IPS-15b (cell line): ENCODE data around the gene SDK1.

ENCODE experiments used
- H3K27me3 ChIP-seq: one replicate; pipeline ENCODE4 v1.6.1; 2013; ENCODE audit warnings: low read length; ENCODE audit not compliant: control insufficient read depth, insufficient read depth
- H3K36me3 ChIP-seq: one replicate; pipeline ENCODE4 v1.6.1; 2013; ENCODE audit warnings: low read length; ENCODE audit not compliant: control insufficient read depth, insufficient read depth
- H3K4me1 ChIP-seq: one replicate; pipeline ENCODE4 v1.6.1; 2013; ENCODE audit warnings: mild to moderate bottlenecking, low read length; ENCODE audit not compliant: control insufficient read depth, insufficient read depth
- H3K4me3 ChIP-seq: one replicate; pipeline ENCODE4 v1.5.1; 2013; ENCODE audit warnings: low read depth, low read length
- H3K9ac ChIP-seq: one replicate; pipeline ENCODE4 v1.6.1; 2013; ENCODE audit warnings: low read depth, mild to moderate bottlenecking, low read length
- H3K9me3 ChIP-seq: one replicate; pipeline ENCODE4 v1.6.1; 2013; ENCODE audit warnings: mild to moderate bottlenecking, low read length; ENCODE audit not compliant: control insufficient read depth, insufficient read depth

SDK1 gene

DNA sequence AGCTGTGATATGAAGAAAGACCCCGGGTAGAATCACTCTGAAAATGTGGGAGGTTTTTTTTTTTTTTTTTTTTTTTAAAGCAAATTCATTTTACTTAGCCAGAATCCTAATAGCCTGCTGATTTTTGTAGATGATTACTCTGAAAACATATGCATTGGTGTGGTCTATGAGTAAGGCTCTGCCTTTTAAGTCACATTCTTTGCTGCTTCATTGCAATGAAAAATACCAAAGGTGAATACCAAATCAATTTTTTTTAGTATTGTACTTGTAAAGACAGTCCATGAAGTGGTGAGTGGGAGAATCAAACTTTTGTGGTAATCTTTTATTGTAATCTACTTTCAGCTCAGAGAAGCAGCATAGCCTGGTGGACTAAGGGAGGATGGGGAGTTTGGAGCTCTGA lies 130.3 kb downstream of the SDK1 start:
- Histone ChIP-seq H3K9ac (no peak overlapping the region), H3K4me1 (peaks cover 8% of the 10 kb centered on the region)

DNA sequence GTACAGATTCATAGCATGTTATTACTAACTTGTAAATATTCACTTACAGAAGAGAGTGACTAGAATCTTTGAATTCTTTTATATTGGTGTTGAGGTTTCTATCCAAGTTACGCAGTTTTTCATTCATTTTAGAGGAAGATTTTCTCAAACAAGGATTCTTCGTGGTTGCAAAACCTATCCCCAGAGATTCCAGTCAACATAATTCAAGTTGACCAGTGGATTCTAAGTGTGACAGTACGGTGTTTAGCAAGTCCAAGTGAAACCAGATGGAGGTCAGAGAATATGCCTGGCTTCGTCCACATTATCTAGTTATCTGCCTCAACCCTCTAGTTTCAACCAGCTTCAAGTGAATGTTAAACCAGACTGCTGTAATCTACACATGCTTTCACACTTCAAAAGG lies 131.9 kb downstream of the SDK1 start:
- no peaks in the 10 kb centered on the region for H3K9me3 ChIP-seq
- no peak overlapping the region for H3K4me3 ChIP-seq
- H3K36me3 ChIP-seq, result no peaks in the 10 kb centered on the region
- no peak overlapping the region for H3K9ac ChIP-seq
- no peaks in the 10 kb centered on the region for H3K27me3 ChIP-seq
- H3K4me1 ChIP-seq, result peaks cover 5% of the 10 kb centered on the region

More for the DNA sequence above, 130.3 kb downstream of the SDK1 start:
- no peaks in the 10 kb centered on the region for H3K36me3 ChIP-seq
- H3K4me3 ChIP-seq, result no peak overlapping the region
- H3K27me3 ChIP-seq, result no peaks in the 10 kb centered on the region
- H3K9me3 ChIP-seq, result no peaks in the 10 kb centered on the region

DNA sequence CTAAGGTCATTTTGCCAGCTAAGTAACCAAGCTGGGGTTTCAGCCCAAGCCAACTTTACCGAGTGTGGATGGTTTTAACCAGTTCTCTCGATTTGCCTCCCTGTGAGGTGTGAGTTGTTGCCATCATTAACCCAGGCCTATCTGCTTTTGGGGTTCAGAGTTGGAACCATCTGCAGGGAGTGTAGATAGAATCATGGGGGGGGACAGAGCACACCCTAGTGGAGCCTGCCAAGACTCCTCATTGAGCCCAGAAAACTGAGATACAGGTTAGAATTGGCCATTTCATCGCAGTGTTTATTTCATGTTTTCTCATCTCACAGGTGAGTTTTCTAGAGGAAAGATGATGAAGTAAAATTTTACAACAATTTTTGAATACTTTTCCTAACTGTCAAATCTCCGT lies 133.6 kb downstream of the SDK1 start:
- Histone ChIP-seq H3K4me3 (no peak overlapping the region), H3K36me3 (no peaks in the 10 kb centered on the region), H3K9me3 (no peaks in the 10 kb centered on the region), H3K9ac (no peak overlapping the region), H3K27me3 (no peaks in the 10 kb centered on the region), H3K4me1 (peaks cover 5% of the 10 kb centered on the region)

DNA sequence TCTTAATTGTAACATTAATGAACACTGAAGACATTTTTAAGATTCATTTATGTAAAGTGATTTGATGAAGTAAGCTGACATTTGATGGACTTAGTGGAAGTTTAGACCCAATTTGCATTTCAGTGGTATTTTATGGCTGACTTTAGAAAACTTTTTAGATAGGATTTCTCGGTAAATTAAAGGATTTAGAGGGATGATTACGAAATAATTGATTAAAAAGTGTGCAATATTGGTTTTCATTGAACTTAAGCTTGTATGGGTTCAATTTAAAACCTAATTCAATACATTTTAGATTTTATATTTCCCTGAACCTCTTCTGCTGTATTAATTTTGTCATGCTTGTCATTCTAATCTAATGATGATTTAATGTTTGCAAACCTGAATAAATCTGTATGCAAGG lies 135.1 kb downstream of the SDK1 start:
- no peak overlapping the region for H3K9ac ChIP-seq
- no peaks in the 10 kb centered on the region for H3K9me3 ChIP-seq
- no peaks in the 10 kb centered on the region for H3K27me3 ChIP-seq
- no peak overlapping the region for H3K4me3 ChIP-seq
- no peaks in the 10 kb centered on the region for H3K4me1 ChIP-seq
- H3K36me3 ChIP-seq, result no peaks in the 10 kb centered on the region

DNA sequence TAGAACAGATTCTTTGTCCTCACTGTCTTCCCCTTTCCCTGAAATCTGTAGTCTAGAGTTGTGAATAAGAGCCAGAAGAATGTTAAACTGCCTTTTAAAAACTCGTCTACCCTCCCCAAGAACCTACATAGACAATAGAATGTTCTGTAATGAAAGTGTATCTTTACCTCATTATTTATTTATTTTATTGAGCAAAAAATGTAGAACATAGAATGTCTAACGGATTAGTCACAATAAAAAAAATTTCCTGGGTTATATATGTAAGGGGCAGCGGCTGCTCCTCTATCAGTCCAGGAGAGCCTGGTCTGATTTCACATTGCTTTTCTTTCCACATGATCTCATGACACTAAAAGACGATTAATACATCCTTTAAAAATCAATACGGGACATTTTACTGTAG lies 135.7 kb downstream of the SDK1 start:
- Histone ChIP-seq H3K9ac (no peak overlapping the region), H3K4me3 (no peak overlapping the region), H3K4me1 (no peaks in the 10 kb centered on the region), H3K9me3 (no peaks in the 10 kb centered on the region), H3K36me3 (no peaks in the 10 kb centered on the region), H3K27me3 (no peaks in the 10 kb centered on the region)

DNA sequence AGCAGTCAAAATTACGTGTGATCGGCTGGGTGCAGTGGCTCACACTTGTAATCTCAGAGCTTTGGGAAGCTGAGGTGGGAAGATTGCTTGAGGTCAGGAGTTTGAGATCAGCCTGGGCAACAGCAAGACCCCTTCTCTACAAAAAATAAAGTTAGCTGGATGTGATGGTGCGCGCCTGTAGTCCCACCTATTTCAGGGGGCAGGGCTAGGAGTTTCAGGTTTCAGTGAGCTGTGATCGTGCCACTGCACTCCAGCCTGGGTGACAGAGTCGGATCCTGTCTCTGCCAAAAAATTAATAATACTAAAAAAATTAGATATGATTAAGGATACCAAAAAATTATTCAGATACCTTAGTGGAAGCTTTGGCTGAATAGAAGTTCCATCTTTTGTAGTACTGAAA lies 136.4 kb downstream of the SDK1 start:
- Histone ChIP-seq H3K9ac (no peak overlapping the region), H3K27me3 (no peaks in the 10 kb centered on the region), H3K36me3 (no peaks in the 10 kb centered on the region), H3K9me3 (no peaks in the 10 kb centered on the region), H3K4me1 (no peaks in the 10 kb centered on the region), H3K4me3 (no peak overlapping the region)

DNA sequence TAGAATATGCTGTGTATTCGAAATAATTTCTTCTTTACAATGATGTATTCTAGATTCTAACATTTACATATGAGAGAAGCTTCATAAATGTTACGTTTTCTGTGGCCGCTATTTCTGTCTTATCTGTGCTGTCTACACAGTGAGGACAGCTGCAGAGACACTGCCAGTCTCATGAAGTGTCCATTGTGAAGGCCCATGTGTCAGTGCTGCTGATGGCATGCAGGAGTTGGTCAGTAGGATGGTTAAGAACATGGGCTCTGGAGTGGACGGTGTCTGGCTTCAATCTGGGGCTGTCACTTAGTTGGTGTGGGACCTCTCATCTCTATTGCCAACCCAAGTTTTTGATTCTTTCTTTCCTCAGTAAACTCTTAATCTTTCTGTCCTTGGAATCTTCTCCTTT lies 137.3 kb downstream of the SDK1 start:
- no peak overlapping the region for H3K9ac ChIP-seq
- H3K36me3 ChIP-seq, result no peaks in the 10 kb centered on the region
- no peak overlapping the region for H3K4me3 ChIP-seq
- H3K9me3 ChIP-seq, result no peaks in the 10 kb centered on the region
- no peaks in the 10 kb centered on the region for H3K4me1 ChIP-seq
- H3K27me3 ChIP-seq, result no peaks in the 10 kb centered on the region

DNA sequence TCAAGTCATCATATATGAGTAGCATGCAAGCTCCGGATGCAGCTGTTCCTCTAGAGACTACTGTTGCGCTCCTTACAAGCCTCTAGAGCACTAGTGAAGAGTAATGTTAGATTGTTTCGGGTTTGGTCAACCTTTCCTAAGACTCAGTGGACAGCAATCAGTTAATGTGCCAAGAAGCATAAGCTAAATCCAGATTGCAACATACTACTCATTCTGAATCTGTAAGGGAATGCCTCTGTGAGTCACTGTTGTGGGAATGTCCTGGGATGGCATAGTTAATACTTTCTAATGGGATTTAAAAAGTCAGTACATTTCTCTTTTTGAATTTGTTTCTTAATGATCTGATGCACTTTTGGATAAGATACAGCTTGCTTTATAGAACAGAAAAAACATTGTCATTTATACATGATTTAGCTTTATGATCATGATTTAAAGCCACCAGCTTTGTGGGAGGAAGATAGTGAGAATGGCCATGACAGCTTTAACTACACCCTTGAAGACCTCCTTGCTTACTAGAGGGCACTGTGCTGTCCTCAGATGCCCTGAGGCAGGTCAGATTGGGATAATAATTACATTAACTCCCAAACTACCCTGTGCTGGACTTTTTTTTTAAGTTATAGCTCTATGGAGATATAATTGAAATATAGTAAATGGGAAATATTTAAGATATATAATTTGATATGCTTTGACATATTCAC lies 138.4 kb downstream of the SDK1 start:
- Histone ChIP-seq H3K27me3 (no peaks in the 10 kb centered on the region), H3K9ac (no peak overlapping the region), H3K4me3 (no peak overlapping the region), H3K4me1 (no peaks in the 10 kb centered on the region), H3K9me3 (no peaks in the 10 kb centered on the region), H3K36me3 (no peaks in the 10 kb centered on the region)

DNA sequence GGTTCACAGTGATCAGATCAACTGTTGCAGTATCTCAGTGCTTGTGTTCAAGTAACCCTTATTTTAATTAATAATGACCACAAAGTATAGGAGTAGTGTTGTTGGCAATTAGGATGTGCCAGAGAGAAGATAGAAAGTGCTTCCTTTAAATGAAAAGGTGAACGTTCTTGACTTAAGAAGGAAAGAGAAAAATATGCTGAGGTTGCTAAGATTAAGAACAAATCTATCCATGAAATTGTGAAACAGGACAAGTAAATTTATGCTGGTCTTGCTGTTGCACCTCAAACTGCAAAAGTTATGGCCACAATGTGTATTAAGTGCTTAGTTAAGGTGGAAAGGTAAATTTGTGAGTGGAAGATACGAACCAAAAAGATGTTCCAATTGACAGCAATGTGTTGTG lies 139.5 kb downstream of the SDK1 start:
- no peaks in the 10 kb centered on the region for H3K36me3 ChIP-seq
- H3K27me3 ChIP-seq, result no peaks in the 10 kb centered on the region
- H3K9me3 ChIP-seq, result no peaks in the 10 kb centered on the region
- H3K9ac ChIP-seq, result no peak overlapping the region
- no peaks in the 10 kb centered on the region for H3K4me1 ChIP-seq
- H3K4me3 ChIP-seq, result no peak overlapping the region

DNA sequence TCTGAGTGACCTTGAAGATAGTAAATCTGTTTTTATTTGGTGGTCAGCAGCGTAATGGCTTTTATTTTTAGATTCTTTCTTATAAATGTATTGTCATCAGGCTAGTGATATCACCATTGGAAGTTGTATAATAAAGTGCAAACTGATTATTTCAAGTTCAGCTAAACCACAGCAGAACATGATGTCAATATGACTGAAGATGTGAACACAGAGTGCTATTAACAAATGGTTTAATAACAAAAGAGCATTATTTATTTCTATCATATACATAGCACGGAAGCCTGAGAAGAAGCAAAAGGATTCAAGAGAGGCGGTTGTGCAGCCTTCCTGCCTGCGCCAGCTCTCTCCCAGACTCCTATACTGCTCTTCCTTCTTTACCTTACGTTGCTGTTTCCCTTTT lies 142.7 kb downstream of the SDK1 start:
- Histone ChIP-seq H3K9me3 (no peaks in the 10 kb centered on the region), H3K36me3 (no peaks in the 10 kb centered on the region), H3K4me1 (peaks cover 2% of the 10 kb centered on the region), H3K4me3 (no peak overlapping the region), H3K9ac (no peak overlapping the region), H3K27me3 (no peaks in the 10 kb centered on the region)

DNA sequence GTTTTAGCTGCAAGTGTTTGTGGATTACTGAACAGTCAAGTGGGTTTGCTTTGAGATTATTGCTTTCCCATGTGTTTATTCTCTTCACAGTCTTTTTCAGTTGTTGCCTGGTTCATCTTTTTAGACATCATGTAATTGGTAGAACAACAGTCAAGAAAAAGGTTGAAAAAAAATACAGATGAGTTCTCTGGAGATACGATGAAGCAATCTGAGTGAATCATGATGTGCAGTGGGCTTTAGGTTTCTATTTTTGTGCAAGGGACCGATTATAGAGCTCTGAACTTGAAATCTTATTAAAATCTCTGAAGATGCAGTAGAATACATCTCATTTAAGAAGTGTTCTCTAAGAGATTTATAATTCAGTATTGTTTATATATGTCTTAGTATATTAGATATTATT lies 145.7 kb downstream of the SDK1 start:
- Histone ChIP-seq H3K4me3 (no peak overlapping the region), H3K27me3 (no peaks in the 10 kb centered on the region), H3K36me3 (no peaks in the 10 kb centered on the region), H3K9me3 (no peaks in the 10 kb centered on the region), H3K9ac (no peak overlapping the region), H3K4me1 (peaks cover 7% of the 10 kb centered on the region)

DNA sequence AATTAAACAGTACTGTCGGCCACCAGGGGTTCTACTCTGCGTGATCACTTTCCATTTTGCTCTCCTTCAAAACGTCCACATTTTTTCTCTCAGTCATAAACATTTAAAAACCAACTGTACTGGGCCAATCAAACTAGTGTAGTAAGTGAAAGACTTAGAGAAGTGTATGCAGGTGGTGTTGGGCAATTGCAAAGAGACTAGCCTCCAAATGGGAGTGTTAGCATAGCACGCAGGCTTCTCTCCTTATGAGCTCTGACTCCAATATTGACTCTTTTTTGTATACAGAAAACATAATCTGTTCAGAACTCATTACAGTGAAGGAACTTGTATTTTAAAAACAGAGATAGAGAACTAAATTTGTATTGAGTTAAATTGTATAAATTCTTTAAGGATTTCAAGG lies 150.6 kb downstream of the SDK1 start:
- Histone ChIP-seq H3K4me3 (no peak overlapping the region), H3K9ac (no peak overlapping the region), H3K9me3 (no peaks in the 10 kb centered on the region)

More for the DNA sequence above, 150.6 kb downstream of the SDK1 start:
- peaks cover 7% of the 10 kb centered on the region for H3K4me1 ChIP-seq
- H3K27me3 ChIP-seq, result no peaks in the 10 kb centered on the region
- no peaks in the 10 kb centered on the region for H3K36me3 ChIP-seq
